ENCODE data around the gene SCN2B. TPM values are rescaled to one million over a fixed set of nuclear protein-coding genes. Genes with fewer than 3 reads are reported as not detected.
A peak's percentile ranks its signal among the peaks of the same experiment; 100 is the strongest.

SCN2B gene
- total RNA-seq, 2 donors from 2014 or later = 0.05 TPM; not detected in 1

GRCh38 chr11:118136801-118137200, 39.6 kb downstream of the SCN2B start:
- Mint-ChIP-seq H3K36me3 (no peaks in the 10 kb centered on the region), H3K9me3 (no peaks in the 10 kb centered on the region), H3K27ac (no peak overlapping the region)
- ATAC-seq (no peak), DNase-seq (ENCODE audit: low spot score in 2 of 2) (no peak)

GRCh38 chr11:118136341-118136740, 40.1 kb downstream of the SCN2B start:
- H3K27ac Mint-ChIP-seq = no peak overlapping the region
- H3K36me3 Mint-ChIP-seq = no peaks in the 10 kb centered on the region
- H3K9me3 Mint-ChIP-seq = no peaks in the 10 kb centered on the region
- no peak for ATAC-seq
- DNase-seq (ENCODE audit: low spot score in 2 of 2) = no peak

- Mint-ChIP-seq H3K36me3 (no peaks in the 10 kb centered on the region), H3K27ac (peak overlapping the region in 1 of 2 donors; percentile 3), H3K9me3 (no peaks in the 10 kb centered on the region)
- ATAC-seq (no peak), DNase-seq (ENCODE audit: low spot score in 2 of 2) (no peak)
Observed at GRCh38 chr11:118135796-118136165, 40.7 kb downstream of the SCN2B start.

- ATAC-seq (no peak), DNase-seq (ENCODE audit: low spot score in 2 of 2) (no peak)
- H3K36me3 Mint-ChIP-seq = no peaks in the 10 kb centered on the region
- peak overlapping the region in 1 of 2 donors; percentile 3 for H3K27ac Mint-ChIP-seq
- H3K9me3 Mint-ChIP-seq = no peaks in the 10 kb centered on the region
Observed at GRCh38 chr11:118135051-118135795, 41.2 kb downstream of the SCN2B start.

GRCh38 chr11:118133816-118134215, 42.6 kb downstream of the SCN2B start:
- DNase-seq (ENCODE audit: low spot score in 2 of 2) (no peak), ATAC-seq (no peak)
- no peaks in the 10 kb centered on the region for H3K36me3 Mint-ChIP-seq
- no peak overlapping the region for H3K27ac Mint-ChIP-seq
- no peaks in the 10 kb centered on the region for H3K9me3 Mint-ChIP-seq

- ATAC-seq = no peak
- Mint-ChIP-seq H3K9me3 (no peaks in the 10 kb centered on the region), H3K27ac (peak overlapping the region in 1 of 2 donors; percentile 28)
Observed at GRCh38 chr11:118132385-118133151, 43.9 kb downstream of the SCN2B start.

GRCh38 chr11:118129471-118130172, 46.8 kb downstream of the SCN2B start:
- DNase-seq (ENCODE audit: low spot score in 2 of 2) = no peak
- no peaks in the 10 kb centered on the region for H3K9me3 Mint-ChIP-seq
- H3K36me3 Mint-ChIP-seq = no peaks in the 10 kb centered on the region
- no peak for ATAC-seq
- no peak overlapping the region for H3K27ac Mint-ChIP-seq

More at GRCh38 chr11:118132385-118133151, 43.9 kb downstream of the SCN2B start:
- no peaks in the 10 kb centered on the region for H3K36me3 Mint-ChIP-seq
- DNase-seq (ENCODE audit: low spot score in 2 of 2) = no peak

GRCh38 chr11:118128721-118129470, 47.5 kb downstream of the SCN2B start:
- no peaks in the 10 kb centered on the region for H3K36me3 Mint-ChIP-seq
- no peak for ATAC-seq
- no peaks in the 10 kb centered on the region for H3K9me3 Mint-ChIP-seq

GRCh38 chr11:118128310-118128709, 48.1 kb downstream of the SCN2B start:
- H3K27ac Mint-ChIP-seq = no peak overlapping the region
- no peak for DNase-seq (ENCODE audit: low spot score in 2 of 2)
- ATAC-seq = no peak
- H3K36me3 Mint-ChIP-seq = no peaks in the 10 kb centered on the region
- no peaks in the 10 kb centered on the region for H3K9me3 Mint-ChIP-seq

More at GRCh38 chr11:118128721-118129470, 47.5 kb downstream of the SCN2B start:
- no peak for DNase-seq (ENCODE audit: low spot score in 2 of 2)
- H3K27ac Mint-ChIP-seq = no peak overlapping the region

GRCh38 chr11:118126082-118126838, 50.2 kb downstream of the SCN2B start:
- no peak for DNase-seq (ENCODE audit: low spot score in 2 of 2)
- ATAC-seq = peak in 1 of 2 donors; percentile 88
- H3K27ac Mint-ChIP-seq = peak overlapping the region in 1 of 2 donors; percentile 85
- no peaks in the 10 kb centered on the region for H3K9me3 Mint-ChIP-seq
- H3K36me3 Mint-ChIP-seq = no peaks in the 10 kb centered on the region

GRCh38 chr11:118124929-118125535, 51.4 kb downstream of the SCN2B start:
- H3K9me3 Mint-ChIP-seq = no peaks in the 10 kb centered on the region
- DNase-seq (ENCODE audit: low spot score in 2 of 2) (no peak), ATAC-seq (no peak)
- H3K27ac Mint-ChIP-seq = no peak overlapping the region
- H3K36me3 Mint-ChIP-seq = no peaks in the 10 kb centered on the region

GRCh38 chr11:118120793-118121192, 55.6 kb downstream of the SCN2B start:
- Mint-ChIP-seq H3K27ac (no peak overlapping the region), H3K9me3 (no peaks in the 10 kb centered on the region), H3K36me3 (no peaks in the 10 kb centered on the region)
- DNase-seq (ENCODE audit: low spot score in 2 of 2) (no peak), ATAC-seq (no peak)

GRCh38 chr11:118117790-118118601, 58.4 kb downstream of the SCN2B start:
- H3K36me3 Mint-ChIP-seq = no peaks in the 10 kb centered on the region
- peak in 1 of 2 donors; percentile 18 for ATAC-seq

GRCh38 chr11:118115048-118115447, 61.4 kb downstream of the SCN2B start:
- no peaks in the 10 kb centered on the region for H3K36me3 Mint-ChIP-seq
- no peak for ATAC-seq

More at GRCh38 chr11:118117790-118118601, 58.4 kb downstream of the SCN2B start:
- Mint-ChIP-seq H3K27ac (peak overlapping the region in 1 of 2 donors; percentile 12), H3K9me3 (no peaks in the 10 kb centered on the region)
- DNase-seq (ENCODE audit: low spot score in 2 of 2) = no peak

GRCh38 chr11:118114266-118114665, 62.2 kb downstream of the SCN2B start:
- H3K36me3 Mint-ChIP-seq = no peaks in the 10 kb centered on the region
- peak overlapping the region in 1 of 2 donors; percentile 1 for H3K27ac Mint-ChIP-seq
- H3K9me3 Mint-ChIP-seq = no peaks in the 10 kb centered on the region
- no peak for ATAC-seq
- no peak for DNase-seq (ENCODE audit: low spot score in 2 of 2)

More at GRCh38 chr11:118115048-118115447, 61.4 kb downstream of the SCN2B start:
- no peak for DNase-seq (ENCODE audit: low spot score in 2 of 2)
- Mint-ChIP-seq H3K9me3 (no peaks in the 10 kb centered on the region), H3K27ac (no peak overlapping the region)
